GM12878 (cell line): ENCODE results near the gene AGMAT. TPM values are rescaled to one million over a fixed set of nuclear protein-coding genes. Genes with fewer than 3 reads are reported as not detected.

Experiments
- ATAC-seq: fragments of 200-7000 bp; cut with Tn5 transposase; 3 replicates; pipeline ENCODE4 v1.9.1; 2020; ENCODE audit warnings: mild to moderate bottlenecking, moderate library complexity
- BruUV-seq: library from RNA; stranded (reverse); fragments of 400-500 nt; replicated peaks from 2 replicates; lab custom pipeline; 2021; lab: Mats Ljungman, UMichigan
- CTCF ChIA-PET: fragments of 300-600 bp; sonication (Branson Sonifier 250); formaldehyde crosslinking; extraction: SDS; loops from one replicate; lab custom pipeline; 2021; ENCODE audit warnings: inconsistent platforms; lab: Yijun Ruan, JAX
- POLR2A ChIA-PET: fragments of 350-600 bp; formaldehyde crosslinking; extraction: SDS; loops from one replicate; lab custom pipeline; 2021; ENCODE audit warnings: inconsistent platforms; lab: Charles Lee
- RAD21 ChIA-PET: fragments of 300-600 bp; sonication (Branson Sonifier 250); formaldehyde crosslinking; loops from one replicate; lab custom pipeline; 2023; ENCODE audit warnings: antibody characterized with exemption; ENCODE audit not compliant: unreplicated experiment; lab: Charles Lee
- SMC1A ChIA-PET: fragments of 300-600 bp; sonication (Branson Sonifier 250); formaldehyde crosslinking; loops from one replicate; lab custom pipeline; 2023; ENCODE audit not compliant: unreplicated experiment, uncharacterized antibody; lab: Charles Lee
- DNase-seq: peaks from one replicate; pipeline ENCODE4 v3.0.0-alpha.2; 2011; ENCODE audit warnings: low read depth, low spot score
- FAIRE-seq: peaks from 3 replicates; lab custom pipeline; 2011; peaks lifted over from hg19 to GRCh38; lab: Jason Lieb, UNC
- H2AFZ ChIP-seq: 2 replicates; pipeline ENCODE4 v1.6.0; 2011; ENCODE audit warnings: low read depth, low read length, control low read depth; ENCODE audit not compliant: control insufficient read depth
- H3K27ac ChIP-seq: 2 replicates; pipeline ENCODE4 v1.5.1; 2011; ENCODE audit warnings: control low read depth; ENCODE audit not compliant: control insufficient read depth, insufficient read depth
- H3K27me3 ChIP-seq, 2 experiments: replicated peaks in 1 of 2; 2 replicates each; pipeline versions ENCODE4 v1.6.0 to v1.6.1; 2011; ENCODE audit warnings: low read length in 1 of 2; ENCODE audit not compliant: control insufficient read depth in 2 of 2, insufficient read depth in 2 of 2
- H3K36me3 ChIP-seq, 2 experiments: 2 replicates each; pipeline ENCODE4 v1.5.1; 2011; ENCODE audit warnings: low read length in 1 of 2; ENCODE audit not compliant: control insufficient read depth in 2 of 2, insufficient read depth in 2 of 2
- H3K4me1 ChIP-seq: 2 replicates; pipeline ENCODE4 v1.6.1; 2011; ENCODE audit warnings: mild to moderate bottlenecking, low read length, moderate library complexity, mixed read lengths; ENCODE audit not compliant: control insufficient read depth, insufficient read depth
- H3K4me2 ChIP-seq: 2 replicates; pipeline ENCODE4 v1.6.0; 2011; ENCODE audit warnings: control low read depth; ENCODE audit not compliant: control insufficient read depth, insufficient read depth
- H3K4me3 ChIP-seq: fragments of 200-600 bp; sonication (generic); 2 replicates; pipeline ENCODE4 v1.5.1; 2016
- H3K79me2 ChIP-seq: 2 replicates; pipeline ENCODE4 v1.6.0; 2011; ENCODE audit warnings: low read length; ENCODE audit not compliant: control insufficient read depth, insufficient read depth
- H3K9ac ChIP-seq: 2 replicates; pipeline ENCODE4 v1.8.0; 2011; ENCODE audit warnings: low read length, control low read depth, mixed read lengths; ENCODE audit not compliant: control insufficient read depth, insufficient read depth
- H3K9me3 ChIP-seq: replicated peaks from 3 replicates; pipeline ENCODE4 v1.5.1; 2011; ENCODE audit warnings: mild to moderate bottlenecking, low read length; ENCODE audit not compliant: control insufficient read depth, insufficient read depth
- H4K20me1 ChIP-seq: 2 replicates; pipeline ENCODE4 v1.6.0; 2011; ENCODE audit not compliant: control insufficient read depth, insufficient read depth
- BACH1 ChIP-seq: fragments of 450-650 bp; IDR thresholded peaks from 2 replicates; pipeline ENCODE4 v1.6.1; 2017; ENCODE audit warnings: mild to moderate bottlenecking, borderline replicate concordance
- DPF2 ChIP-seq: fragments of 450-650 bp; IDR thresholded peaks from 2 replicates; pipeline ENCODE4 v1.6.1; 2017; ENCODE audit warnings: mild to moderate bottlenecking
- EGR1 ChIP-seq, 2 experiments: IDR thresholded peaks; 1 replicate in 1 of 2; 2 replicates in 1 of 2; pipeline ENCODE4 v1.6.1; 2011 to 2012; ENCODE audit warnings: low read depth in 2 of 2, low read length in 2 of 2, borderline replicate concordance in 1 of 2, mild to moderate bottlenecking in 1 of 2, moderate library complexity in 1 of 2
- JUND ChIP-seq: IDR thresholded peaks from 2 replicates; pipeline ENCODE4 v1.6.1; 2012; ENCODE audit warnings: low read depth, mild to moderate bottlenecking, low read length, improper control_type of control experiment, moderate library complexity
- LARP7 ChIP-seq: fragments of 450-650 bp; IDR thresholded peaks from 2 replicates; pipeline ENCODE4 v1.6.1; 2017; ENCODE audit warnings: mild to moderate bottlenecking
- POLR2A ChIP-seq: IDR thresholded peaks from 2 replicates; pipeline ENCODE4 v1.6.1; 2011; ENCODE audit warnings: low read depth, mild to moderate bottlenecking, low read length
- POLR2AphosphoS5 ChIP-seq: IDR thresholded peaks from 2 replicates; pipeline ENCODE4 v1.6.1; 2011; ENCODE audit warnings: mild to moderate bottlenecking, low read length, inconsistent platforms
- POU2F2 ChIP-seq: IDR thresholded peaks from 3 replicates; pipeline ENCODE4 v1.6.1; 2011; ENCODE audit warnings: low read depth, mild to moderate bottlenecking, low read length, borderline replicate concordance
- SIX5 ChIP-seq: IDR thresholded peaks from 2 replicates; pipeline ENCODE4 v1.6.1; 2011; ENCODE audit warnings: mild to moderate bottlenecking, low read depth, low read length, moderate library complexity; ENCODE audit not compliant: severe bottlenecking
- SMAD5 ChIP-seq: IDR thresholded peaks from 2 replicates; pipeline ENCODE4 v1.6.1; 2016; ENCODE audit warnings: antibody characterized with exemption, low read depth
- SMARCA5 ChIP-seq: fragments of 450-650 bp; IDR thresholded peaks from 2 replicates; pipeline ENCODE4 v1.6.1; 2017; ENCODE audit warnings: mild to moderate bottlenecking
- STAT1 ChIP-seq: fragments of 450-650 bp; conservative IDR thresholded peaks from 2 replicates; pipeline ENCODE4 v1.6.1; 2014; ENCODE audit warnings: antibody characterized with exemption, mild to moderate bottlenecking
- ZSCAN29 ChIP-seq: fragments of 450-650 bp; IDR thresholded peaks from 2 replicates; pipeline ENCODE4 v1.6.1; 2017; ENCODE audit warnings: mild to moderate bottlenecking, moderate library complexity
- WGBS: methylation state at CpG from one replicate; pipeline ENCODE4 v1.1.6; 2016; ENCODE audit warnings: low lambda C conversion rate; ENCODE audit not compliant: insufficient replicate concordance, insufficient coverage; ENCODE audit errors: missing lambda C conversion rate; 5-methylcytosine and 5-hydroxymethylcytosine counted together
- in situ Hi-C: fragments of 300-500 bp; cut with MboI; formaldehyde crosslinking; loops from 9 replicates; pipeline ENCODE4 v1.14.3; 2018; ENCODE audit warnings: mixed read lengths
- intact Hi-C: fragments of 100-400 bp; cut with micrococcal nuclease; formaldehyde crosslinking; loops from one replicate; pipeline ENCODE4 v1.14.2; 2022; ENCODE audit not compliant: unreplicated experiment
- polyA plus RNA-seq, 11 experiments: library from polyadenylated mRNA; depleted of rRNA in 4 of 11; unstranded in 6 of 11; stranded (reverse) in 5 of 11; fragments of >200 nt; fragmentation: Nextera tagmentation in 4 of 11; fragmentation: Illumina TruSeq in 1 of 11; extraction: Ambion mirVana in 4 of 11; extraction: Trizol in 1 of 11; gene quantifications; 1 replicate in 1 of 11; 2 replicates in 10 of 11; pipeline versions ENCODE4 v1.2.1 to v1.2.3, GENCODE V29; 2011 to 2016; ENCODE audit warnings: inconsistent platforms in 2 of 11, missing spikeins in 2 of 11, low read depth in 1 of 11
- total RNA-seq, 4 experiments: library from RNA; depleted of rRNA in 3 of 4; stranded (reverse); fragments of >200 nt in 3 of 4; fragmentation: Illumina TruSeq in 1 of 4; extraction: Trizol in 1 of 4; gene quantifications; 2 replicates each; pipeline versions ENCODE4 v1.2.1 to v1.2.3, GENCODE V29; 2013 to 2021
- TF ChIP-seq, protein P1 (sequence below): fragments of 450-650 bp; IDR thresholded peaks from 2 replicates; pipeline ENCODE4 v1.6.1; 2016; ENCODE audit warnings: mild to moderate bottlenecking
- TF ChIP-seq, protein P2 (sequence below): fragments of 450-650 bp; IDR thresholded peaks from 2 replicates; pipeline ENCODE4 v1.6.1; 2017; ENCODE audit warnings: mild to moderate bottlenecking, moderate library complexity
- TF ChIP-seq, protein P3 (sequence below): fragments of 450-650 bp; IDR thresholded peaks from 2 replicates; pipeline ENCODE4 v1.6.1; 2016; ENCODE audit warnings: mild to moderate bottlenecking, moderate library complexity, borderline replicate concordance

The AGMAT gene
- total and polyA plus RNA-seq, 10 of the 15 experiments (the other 5 are each of a cell fraction or from before 2014, with no cell fraction given) = 0.47 to 7.9 (median 4.7) TPM

DNA sequence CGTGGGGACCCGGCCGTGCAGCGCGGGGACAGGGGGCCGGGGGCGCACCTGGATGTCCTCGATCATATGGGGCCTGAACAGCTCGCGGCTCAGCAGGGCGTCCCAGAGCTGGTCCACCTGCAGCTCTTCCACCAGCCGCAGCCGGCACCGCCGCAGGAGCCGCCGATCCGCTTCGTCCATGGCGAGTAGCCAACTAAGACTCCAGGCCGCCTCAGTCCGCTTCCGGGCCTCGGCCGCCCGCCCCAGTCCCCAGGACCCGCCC lies 60.9 kb downstream of the AGMAT start, which contains the start of gene CASP9:
TSS of gene CASP9 (minus strand) at position 195 of the 262 bp plus-strand sequence. CDS start at position 180, 15 bp downstream.
- SMC1A ChIA-PET = interaction anchor here (0.6 to 1.3 kb wide), 3 partner anchors 9 to 1501 kb away, joined by 3 to 4 read pairs (median 3); no protein-coding TSS in a partner anchor
- peak; percentile 38 for FAIRE-seq
- TF ChIP-seq SMAD5 (0 out of 2 replicates have a peak, but pooled peaks have one; percentile 42), LARP7 (peak; percentile 57; the same call in 1 of the 2 replicates), STAT1 (no peak), DPF2 (peak; percentile 34; the same call in 1 of the 2 replicates), ZSCAN29 (no peak), POLR2A (peak; percentile 94), POLR2AphosphoS5 (peak; percentile 84), SIX5 (no peak), BACH1 (0 out of 2 replicates have a peak, but pooled peaks have one; percentile 46), POU2F2 (peak; percentile 73; the same call in 1 of the 3 replicates), EGR1 (IDR thresholded peaks at IDR 0.05; ENCODE audit: borderline replicate concordance in 1 of 2, low read depth in 2 of 2, low read length in 2 of 2) (peak in 1 of 2 experiments; percentile 4; a peak in 1 of 3 replicates), SMARCA5 (peak; percentile 58; the same call in 1 of the 2 replicates), JUND (no peak)
- TF ChIP-seq, protein P1, sequence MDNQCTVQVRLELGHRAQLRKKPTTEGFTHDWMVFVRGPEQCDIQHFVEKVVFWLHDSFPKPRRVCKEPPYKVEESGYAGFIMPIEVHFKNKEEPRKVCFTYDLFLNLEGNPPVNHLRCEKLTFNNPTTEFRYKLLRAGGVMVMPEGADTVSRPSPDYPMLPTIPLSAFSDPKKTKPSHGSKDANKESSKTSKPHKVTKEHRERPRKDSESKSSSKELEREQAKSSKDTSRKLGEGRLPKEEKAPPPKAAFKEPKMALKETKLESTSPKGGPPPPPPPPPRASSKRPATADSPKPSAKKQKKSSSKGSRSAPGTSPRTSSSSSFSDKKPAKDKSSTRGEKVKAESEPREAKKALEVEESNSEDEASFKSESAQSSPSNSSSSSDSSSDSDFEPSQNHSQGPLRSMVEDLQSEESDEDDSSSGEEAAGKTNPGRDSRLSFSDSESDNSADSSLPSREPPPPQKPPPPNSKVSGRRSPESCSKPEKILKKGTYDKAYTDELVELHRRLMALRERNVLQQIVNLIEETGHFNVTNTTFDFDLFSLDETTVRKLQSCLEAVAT = no peak
- TF ChIP-seq, protein P2, sequence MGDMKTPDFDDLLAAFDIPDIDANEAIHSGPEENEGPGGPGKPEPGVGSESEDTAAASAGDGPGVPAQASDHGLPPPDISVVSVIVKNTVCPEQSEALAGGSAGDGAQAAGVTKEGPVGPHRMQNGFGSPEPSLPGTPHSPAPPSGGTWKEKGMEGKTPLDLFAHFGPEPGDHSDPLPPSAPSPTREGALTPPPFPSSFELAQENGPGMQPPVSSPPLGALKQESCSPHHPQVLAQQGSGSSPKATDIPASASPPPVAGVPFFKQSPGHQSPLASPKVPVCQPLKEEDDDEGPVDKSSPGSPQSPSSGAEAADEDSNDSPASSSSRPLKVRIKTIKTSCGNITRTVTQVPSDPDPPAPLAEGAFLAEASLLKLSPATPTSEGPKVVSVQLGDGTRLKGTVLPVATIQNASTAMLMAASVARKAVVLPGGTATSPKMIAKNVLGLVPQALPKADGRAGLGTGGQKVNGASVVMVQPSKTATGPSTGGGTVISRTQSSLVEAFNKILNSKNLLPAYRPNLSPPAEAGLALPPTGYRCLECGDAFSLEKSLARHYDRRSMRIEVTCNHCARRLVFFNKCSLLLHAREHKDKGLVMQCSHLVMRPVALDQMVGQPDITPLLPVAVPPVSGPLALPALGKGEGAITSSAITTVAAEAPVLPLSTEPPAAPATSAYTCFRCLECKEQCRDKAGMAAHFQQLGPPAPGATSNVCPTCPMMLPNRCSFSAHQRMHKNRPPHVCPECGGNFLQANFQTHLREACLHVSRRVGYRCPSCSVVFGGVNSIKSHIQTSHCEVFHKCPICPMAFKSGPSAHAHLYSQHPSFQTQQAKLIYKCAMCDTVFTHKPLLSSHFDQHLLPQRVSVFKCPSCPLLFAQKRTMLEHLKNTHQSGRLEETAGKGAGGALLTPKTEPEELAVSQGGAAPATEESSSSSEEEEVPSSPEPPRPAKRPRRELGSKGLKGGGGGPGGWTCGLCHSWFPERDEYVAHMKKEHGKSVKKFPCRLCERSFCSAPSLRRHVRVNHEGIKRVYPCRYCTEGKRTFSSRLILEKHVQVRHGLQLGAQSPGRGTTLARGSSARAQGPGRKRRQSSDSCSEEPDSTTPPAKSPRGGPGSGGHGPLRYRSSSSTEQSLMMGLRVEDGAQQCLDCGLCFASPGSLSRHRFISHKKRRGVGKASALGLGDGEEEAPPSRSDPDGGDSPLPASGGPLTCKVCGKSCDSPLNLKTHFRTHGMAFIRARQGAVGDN = peak; percentile 62; the same call in 1 of the 2 replicates
- TF ChIP-seq, protein P3, sequence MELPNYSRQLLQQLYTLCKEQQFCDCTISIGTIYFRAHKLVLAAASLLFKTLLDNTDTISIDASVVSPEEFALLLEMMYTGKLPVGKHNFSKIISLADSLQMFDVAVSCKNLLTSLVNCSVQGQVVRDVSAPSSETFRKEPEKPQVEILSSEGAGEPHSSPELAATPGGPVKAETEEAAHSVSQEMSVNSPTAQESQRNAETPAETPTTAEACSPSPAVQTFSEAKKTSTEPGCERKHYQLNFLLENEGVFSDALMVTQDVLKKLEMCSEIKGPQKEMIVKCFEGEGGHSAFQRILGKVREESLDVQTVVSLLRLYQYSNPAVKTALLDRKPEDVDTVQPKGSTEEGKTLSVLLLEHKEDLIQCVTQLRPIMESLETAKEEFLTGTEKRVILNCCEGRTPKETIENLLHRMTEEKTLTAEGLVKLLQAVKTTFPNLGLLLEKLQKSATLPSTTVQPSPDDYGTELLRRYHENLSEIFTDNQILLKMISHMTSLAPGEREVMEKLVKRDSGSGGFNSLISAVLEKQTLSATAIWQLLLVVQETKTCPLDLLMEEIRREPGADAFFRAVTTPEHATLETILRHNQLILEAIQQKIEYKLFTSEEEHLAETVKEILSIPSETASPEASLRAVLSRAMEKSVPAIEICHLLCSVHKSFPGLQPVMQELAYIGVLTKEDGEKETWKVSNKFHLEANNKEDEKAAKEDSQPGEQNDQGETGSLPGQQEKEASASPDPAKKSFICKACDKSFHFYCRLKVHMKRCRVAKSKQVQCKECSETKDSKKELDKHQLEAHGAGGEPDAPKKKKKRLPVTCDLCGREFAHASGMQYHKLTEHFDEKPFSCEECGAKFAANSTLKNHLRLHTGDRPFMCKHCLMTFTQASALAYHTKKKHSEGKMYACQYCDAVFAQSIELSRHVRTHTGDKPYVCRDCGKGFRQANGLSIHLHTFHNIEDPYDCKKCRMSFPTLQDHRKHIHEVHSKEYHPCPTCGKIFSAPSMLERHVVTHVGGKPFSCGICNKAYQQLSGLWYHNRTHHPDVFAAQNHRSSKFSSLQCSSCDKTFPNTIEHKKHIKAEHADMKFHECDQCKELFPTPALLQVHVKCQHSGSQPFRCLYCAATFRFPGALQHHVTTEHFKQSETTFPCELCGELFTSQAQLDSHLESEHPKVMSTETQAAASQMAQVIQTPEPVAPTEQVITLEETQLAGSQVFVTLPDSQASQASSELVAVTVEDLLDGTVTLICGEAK = no peak

More for the DNA sequence above, 60.9 kb downstream of the AGMAT start, which contains the start of gene CASP9:
- Histone ChIP-seq H3K9ac (peak within 1 kb of the TSS; percentile 79), H4K20me1 (no peaks in the 10 kb centered on the region), H3K9me3 (no peaks in the 10 kb centered on the region), H3K27ac (peak within 1 kb of the TSS; percentile 87), H3K27me3 (no peaks in the 10 kb centered on the region), H3K79me2 (peaks cover 13% of the 10 kb centered on the region), H3K4me1 (peaks cover 9% of the 10 kb centered on the region; the same call in 1 of the 2 replicates), H3K4me3 (peak within 1 kb of the TSS; percentile 95), H3K4me2 (peak within 1 kb of the TSS; percentile 98), H3K36me3 (no peaks in the 10 kb centered on the region), H2AFZ (peak within 1 kb of the TSS; percentile 95)
- 1% methylated on average over 20 of the region's 27 CpGs for WGBS
- BruUV-seq = no TSS peak
- ChIA-PET CTCF (interaction anchor here (1.0 kb wide), 1 partner anchor 217 kb away, joined by 3 read pairs; no protein-coding TSS in a partner anchor), RAD21 (interaction anchor here (0.6 to 0.7 kb wide), 2 partner anchors 48 to 162 kb away, joined by 3 read pairs; no protein-coding TSS in a partner anchor), POLR2A (interaction anchor here (1.0 to 1.3 kb wide), 2 partner anchors 11 to 24 kb away, joined by 3 read pairs; no protein-coding TSS in a partner anchor)
- intact Hi-C loops (loop anchor here (10.0 kb wide), 2 partner anchors 321 to 451 kb away; partner anchors contain the start of genes SPEN and ZBTB17), in situ Hi-C loops (no loop called here)
- ATAC-seq (no peak), DNase-seq (no peak)
